Measurements from ENCODE around the gene TCEANC2.
A peak's percentile ranks its signal among the peaks of the same experiment; 100 is the strongest.
"Not testable (repeated sequence)": the region's sequence is repeated elsewhere in the genome, so short reads cannot be mapped to it uniquely, and the experiment has no call there.

The TCEANC2 gene

GRCh38 chr1:54028306-54029251 is 24.8 kb upstream of the TCEANC2 start:
- no peak for DNase-seq

- DNase-seq: no peak
These were observed 15.9 kb upstream of the TCEANC2 start for GRCh38 chr1:54037476-54037875.

- DNase-seq: no peak
These were observed 11.6 kb upstream of the TCEANC2 start for GRCh38 chr1:54041806-54042205.

GRCh38 chr1:54045496-54045895 is 7.9 kb upstream of the TCEANC2 start:
- DNase-seq: no peak

- no peak for DNase-seq
These were observed 6.6 kb upstream of the TCEANC2 start for GRCh38 chr1:54046671-54047383.

GRCh38 chr1:54047384-54048305 is 5.8 kb upstream of the TCEANC2 start:
- DNase-seq: no peak

- not testable (repeated sequence) for DNase-seq
These were observed 3.0 kb upstream of the TCEANC2 start for GRCh38 chr1:54050435-54050834.

GRCh38 chr1:54051933-54052430 is 1.4 kb upstream of the TCEANC2 start:
- DNase-seq: no peak

GRCh38 chr1:54052431-54052933 is 926 bp upstream of the TCEANC2 start:
- peak; percentile 59 for DNase-seq

- DNase-seq: no peak
These were observed 483 bp downstream of the TCEANC2 start for GRCh38 chr1:54053745-54054437.

- DNase-seq: no peak
These were observed 986 bp downstream of the TCEANC2 start for GRCh38 chr1:54054438-54054749.

GRCh38 chr1:54064299-54064698 is 10.9 kb downstream of the TCEANC2 start:
- no peak for DNase-seq

GRCh38 chr1:54069791-54070170 is 16.4 kb downstream of the TCEANC2 start:
- peak; percentile 56 for DNase-seq

GRCh38 chr1:54070171-54070837 is 16.9 kb downstream of the TCEANC2 start:
- DNase-seq: no peak

GRCh38 chr1:54077359-54077758 is 24.0 kb downstream of the TCEANC2 start:
- no peak for DNase-seq

- no peak for DNase-seq
These were observed 27.2 kb downstream of the TCEANC2 start for GRCh38 chr1:54080598-54081049.

- DNase-seq: no peak
These were observed 28.2 kb downstream of the TCEANC2 start for GRCh38 chr1:54081306-54082270.

- DNase-seq: no peak
These were observed 31.4 kb downstream of the TCEANC2 start for GRCh38 chr1:54084794-54085193.

GRCh38 chr1:54086754-54087153 is 33.3 kb downstream of the TCEANC2 start:
- DNase-seq: no peak

GRCh38 chr1:54088385-54088784 is 35.0 kb downstream of the TCEANC2 start:
- no peak for DNase-seq

Measured in right forelimb (tissue), 1 donor.